Mononuclear cell (primary cell): ENCODE data around the gene TMEM221. TPM values are rescaled to one million over a fixed set of nuclear protein-coding genes. Genes with fewer than 3 reads are reported as not detected.
"Not testable (repeated sequence)": the region's sequence is repeated elsewhere in the genome, so short reads cannot be mapped to it uniquely, and the experiment has no call there.

Source experiments
- H3K27me3 ChIP-seq: 2 replicates; pipeline ENCODE4 v1.6.0; 2011; ENCODE audit warnings: low read length, control low read depth; ENCODE audit not compliant: insufficient read depth
- H3K4me1 ChIP-seq: 2 replicates; pipeline ENCODE4 v1.5.1; 2011; ENCODE audit warnings: mild to moderate bottlenecking, low read length, control low read depth; ENCODE audit not compliant: insufficient read depth
- H3K4me3 ChIP-seq: 2 replicates; pipeline ENCODE4 v1.5.1; 2011; ENCODE audit warnings: mild to moderate bottlenecking, low read length, moderate library complexity
- H3K9me3 ChIP-seq: 2 replicates; pipeline ENCODE4 v1.5.1; 2011; ENCODE audit warnings: low read depth, mild to moderate bottlenecking, control low read depth, low read length
- total RNA-seq: library from RNA; depleted of rRNA; stranded (reverse); fragments of >200 nt; gene quantifications from one replicate; pipeline ENCODE4 v1.2.3, GENCODE V29; 2012

TMEM221 gene
- total RNA-seq, 1 donor, result not detected

DNA sequence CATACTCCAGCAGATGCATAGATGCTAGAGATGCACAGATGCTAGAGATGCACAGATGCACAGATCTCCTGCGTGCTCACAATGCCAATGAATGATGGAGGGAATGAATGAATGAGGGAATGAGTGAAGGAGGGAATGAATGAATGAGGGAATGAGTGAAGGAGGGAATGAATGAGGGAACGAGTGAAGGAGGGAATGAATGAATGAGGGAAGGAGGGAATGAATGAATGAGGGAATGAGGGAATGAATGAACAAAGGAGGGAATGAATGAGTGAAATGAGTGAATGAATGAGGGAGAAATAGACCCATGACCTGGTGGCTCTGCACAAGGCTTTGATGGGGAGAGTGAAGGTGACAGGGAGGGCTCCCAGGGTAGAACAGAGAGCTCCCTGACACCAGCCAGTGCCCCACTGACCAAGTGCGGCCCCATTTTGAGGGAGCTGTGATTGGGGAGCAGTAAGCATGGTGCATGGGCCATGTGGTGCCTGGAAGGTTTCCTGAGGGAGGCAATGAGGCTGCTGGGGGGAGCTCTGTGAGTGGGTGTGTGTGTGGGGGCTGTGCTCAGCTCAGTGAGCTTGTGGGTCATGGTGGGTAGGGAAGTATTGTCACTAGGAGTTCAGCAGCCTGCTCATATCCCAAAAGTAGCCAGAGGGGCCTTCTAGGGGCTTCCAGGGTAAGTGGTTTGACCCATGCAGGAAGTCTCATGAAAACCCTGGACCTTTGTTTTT is 34.6 kb upstream of the TMEM221 start:
- Histone ChIP-seq H3K9me3 (no peaks in the 10 kb centered on the region), H3K27me3 (no peaks in the 10 kb centered on the region), H3K4me3 (no peak overlapping the region), H3K4me1 (peaks cover 24% of the 10 kb centered on the region)

GRCh38 chr19:17481986-17482385 is 33.5 kb upstream of the TMEM221 start:
- H3K4me1 ChIP-seq, result peaks cover 17% of the 10 kb centered on the region
- no peaks in the 10 kb centered on the region for H3K27me3 ChIP-seq

DNA sequence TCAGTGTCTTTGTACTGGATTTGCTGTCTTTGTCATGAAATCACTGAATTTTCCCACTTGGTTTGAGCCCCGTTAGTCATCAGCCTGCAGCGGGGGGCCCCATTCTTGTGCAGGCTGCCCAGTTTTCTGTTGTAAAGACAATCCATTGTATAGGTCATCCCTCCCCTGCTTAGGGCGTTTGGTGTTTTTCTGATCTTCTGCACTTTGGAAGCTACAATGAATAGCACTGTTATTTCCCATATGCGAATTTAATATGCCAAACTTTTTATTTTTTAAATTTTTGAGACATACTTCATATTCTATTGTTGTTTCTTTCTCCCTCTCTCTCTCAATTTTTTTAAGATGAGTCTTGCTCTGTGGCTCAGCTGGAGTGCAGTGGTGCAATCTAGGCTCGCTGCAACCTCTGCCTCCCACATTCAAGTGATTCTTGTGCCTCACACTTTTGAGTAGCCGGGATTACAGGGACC is 30.9 kb upstream of the TMEM221 start:
- H3K9me3 ChIP-seq, result no peaks in the 10 kb centered on the region
- peaks cover 30% of the 10 kb centered on the region for H3K4me1 ChIP-seq
- H3K27me3 ChIP-seq, result no peaks in the 10 kb centered on the region
- H3K4me3 ChIP-seq, result no peak overlapping the region

More at GRCh38 chr19:17481986-17482385, 33.5 kb upstream of the TMEM221 start:
- H3K4me3 ChIP-seq, result no peak overlapping the region
- H3K9me3 ChIP-seq, result no peaks in the 10 kb centered on the region

GRCh38 chr19:17475541-17476115 is 27.2 kb upstream of the TMEM221 start:
- no peaks in the 10 kb centered on the region for H3K27me3 ChIP-seq
- H3K4me1 ChIP-seq, result peaks cover 49% of the 10 kb centered on the region
- H3K4me3 ChIP-seq, result no peak overlapping the region

GRCh38 chr19:17475011-17475540 is 26.6 kb upstream of the TMEM221 start:
- not testable (repeated sequence) for H3K9me3 ChIP-seq, H3K4me3 ChIP-seq, H3K27me3 ChIP-seq
- peaks cover 45% of the 10 kb centered on the region for H3K4me1 ChIP-seq

More at GRCh38 chr19:17475541-17476115, 27.2 kb upstream of the TMEM221 start:
- H3K9me3 ChIP-seq, result no peaks in the 10 kb centered on the region

DNA sequence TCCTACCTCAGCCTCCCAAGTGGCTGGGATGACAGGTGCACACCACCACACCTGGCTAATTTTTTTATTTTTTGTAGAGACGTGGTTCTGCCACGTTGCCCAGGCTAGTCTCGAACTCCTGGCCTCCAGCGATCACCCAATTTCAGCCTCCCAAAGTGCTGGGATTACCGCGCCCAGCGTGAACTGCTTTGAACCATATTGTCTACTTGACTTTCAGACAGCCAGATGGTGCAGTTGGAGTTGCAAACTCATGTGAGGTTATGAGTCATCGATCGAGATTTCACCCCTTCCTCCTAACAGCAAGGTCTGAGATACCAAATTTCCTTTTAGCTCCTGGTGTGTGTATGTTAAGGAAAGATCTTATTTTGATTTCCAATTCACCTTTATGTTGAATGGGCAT is 24.6 kb upstream of the TMEM221 start:
- Histone ChIP-seq H3K4me1 (peaks cover 61% of the 10 kb centered on the region), H3K9me3 (no peaks in the 10 kb centered on the region), H3K27me3 (no peaks in the 10 kb centered on the region), H3K4me3 (no peak overlapping the region)

DNA sequence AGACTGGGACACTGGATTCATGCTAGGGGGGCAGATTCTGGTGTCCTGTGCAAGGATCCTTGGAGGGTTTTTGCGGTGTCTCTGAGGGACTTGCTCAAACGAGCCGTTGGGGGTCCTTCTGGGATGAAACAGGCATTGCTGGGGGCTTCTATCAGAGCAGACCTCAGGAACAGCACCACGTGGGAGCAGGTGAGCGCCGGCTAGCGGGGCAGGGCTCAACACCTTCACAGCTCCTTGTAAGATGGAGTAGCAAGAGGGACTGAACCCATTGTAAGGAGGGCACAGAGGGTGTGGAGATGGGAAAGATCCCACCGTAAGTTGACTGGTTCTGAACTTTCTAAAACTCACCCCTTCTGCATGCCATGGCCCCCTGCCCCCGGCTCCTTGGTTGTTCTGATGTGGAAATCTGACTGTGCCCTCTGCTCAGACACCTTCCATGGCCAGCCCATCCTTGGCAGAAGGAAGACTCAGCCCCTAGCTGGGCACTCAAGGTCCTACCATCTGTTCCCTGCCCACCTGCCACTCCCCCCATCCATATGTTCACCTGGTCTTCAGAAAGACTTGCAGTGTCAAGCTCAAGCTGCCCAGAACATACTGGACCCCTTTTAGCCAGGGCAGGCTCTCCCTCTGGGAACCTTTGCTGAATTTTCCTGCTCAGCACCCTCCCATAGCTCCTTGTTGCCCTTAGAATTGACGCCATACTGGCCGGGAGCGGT is 23.1 kb upstream of the TMEM221 start:
- Histone ChIP-seq H3K9me3 (no peaks in the 10 kb centered on the region), H3K27me3 (no peaks in the 10 kb centered on the region), H3K4me3 (no peak overlapping the region), H3K4me1 (peaks cover 66% of the 10 kb centered on the region)

GRCh38 chr19:17470068-17470841 is 21.8 kb upstream of the TMEM221 start, which contains the start of gene SLC27A1:
TSS of gene SLC27A1 (plus strand) at chr19:17470524. CDS start at chr19:17470541, 17 bp downstream.
- H3K4me1 ChIP-seq, result peaks cover 57% of the 10 kb centered on the region
- H3K4me3 ChIP-seq, result peak within 1 kb of the TSS; percentile 46
- H3K27me3 ChIP-seq, result no peaks in the 10 kb centered on the region
- H3K9me3 ChIP-seq, result no peaks in the 10 kb centered on the region

DNA sequence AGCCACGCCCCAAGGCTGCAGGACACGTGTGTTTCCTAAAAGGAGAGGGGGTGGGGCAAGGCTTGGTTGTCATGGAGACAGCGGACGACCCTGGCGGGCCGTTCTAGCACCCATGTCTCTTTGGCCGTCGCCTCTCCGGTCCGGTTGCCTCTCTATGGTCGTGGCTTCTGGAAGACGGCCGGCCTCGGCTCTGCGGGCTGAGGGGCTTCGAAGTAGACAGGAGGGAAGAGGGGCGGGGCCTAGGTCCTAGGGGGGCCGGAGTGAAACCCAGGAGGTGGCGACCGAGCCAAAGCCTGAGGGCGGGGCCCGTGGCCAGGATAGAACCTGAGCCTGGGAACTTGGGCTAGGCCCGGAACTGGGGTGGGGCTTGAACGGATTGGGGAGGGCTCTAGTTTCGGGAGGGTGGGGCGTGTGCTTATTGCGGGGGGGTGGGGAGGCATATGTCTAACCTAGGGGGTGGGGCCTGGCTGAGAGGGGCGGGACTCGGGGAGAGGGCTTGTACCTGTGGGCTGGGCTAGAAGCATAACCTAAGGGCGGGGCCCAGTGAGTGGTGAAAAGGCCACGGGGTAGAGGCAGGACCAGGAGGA is 21.1 kb upstream of the TMEM221 start:
- Histone ChIP-seq H3K4me1 (peaks cover 52% of the 10 kb centered on the region), H3K9me3 (no peaks in the 10 kb centered on the region), H3K4me3 (peak overlapping the region; percentile 46), H3K27me3 (no peaks in the 10 kb centered on the region)

DNA sequence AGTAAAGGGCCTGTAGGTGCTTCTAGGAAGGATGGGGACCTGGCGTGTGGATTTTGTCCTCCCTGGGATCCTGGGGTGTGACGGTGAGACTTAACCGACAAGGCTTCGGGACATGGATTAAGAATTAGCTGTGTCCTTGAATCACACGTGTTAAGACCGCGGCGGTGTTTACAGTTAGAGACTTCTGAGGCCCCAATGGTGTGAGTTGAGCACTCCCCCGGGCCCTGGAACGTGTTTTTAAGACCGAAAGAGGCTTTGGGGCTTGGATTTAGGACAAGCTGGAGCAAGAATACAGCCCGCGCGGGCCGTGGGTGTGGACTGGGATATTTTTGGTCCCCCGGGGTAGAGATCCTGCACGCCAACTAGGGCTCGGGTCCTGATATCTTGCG is 20.6 kb upstream of the TMEM221 start:
- H3K27me3 ChIP-seq, result no peaks in the 10 kb centered on the region
- peak overlapping the region; percentile 46 for H3K4me3 ChIP-seq
- no peaks in the 10 kb centered on the region for H3K9me3 ChIP-seq
- peaks cover 52% of the 10 kb centered on the region for H3K4me1 ChIP-seq

- Histone ChIP-seq H3K4me1 (peaks cover 48% of the 10 kb centered on the region), H3K27me3 (no peaks in the 10 kb centered on the region), H3K9me3 (no peaks in the 10 kb centered on the region), H3K4me3 (no peak overlapping the region)
Measured at GRCh38 chr19:17468302-17469091, 20.0 kb upstream of the TMEM221 start.

GRCh38 chr19:17467471-17468301 is 19.2 kb upstream of the TMEM221 start:
- Histone ChIP-seq H3K27me3 (no peaks in the 10 kb centered on the region), H3K4me1 (peaks cover 40% of the 10 kb centered on the region), H3K4me3 (no peak overlapping the region), H3K9me3 (no peaks in the 10 kb centered on the region)

- Histone ChIP-seq H3K9me3 (no peaks in the 10 kb centered on the region), H3K27me3 (no peaks in the 10 kb centered on the region), H3K4me3 (no peak overlapping the region), H3K4me1 (peaks cover 28% of the 10 kb centered on the region)
Measured at GRCh38 chr19:17466487-17466850, 18.0 kb upstream of the TMEM221 start.
